ENCODE measurements around the gene ZNF630. TPM values are rescaled to one million over a fixed set of nuclear protein-coding genes. Genes with fewer than 3 reads are reported as not detected.

The ZNF630 gene
- polyA plus RNA-seq, 1 donor (not counting 4 experiments of a cell fraction or from before 2014, with no cell fraction given): 0.55 TPM

DNA sequence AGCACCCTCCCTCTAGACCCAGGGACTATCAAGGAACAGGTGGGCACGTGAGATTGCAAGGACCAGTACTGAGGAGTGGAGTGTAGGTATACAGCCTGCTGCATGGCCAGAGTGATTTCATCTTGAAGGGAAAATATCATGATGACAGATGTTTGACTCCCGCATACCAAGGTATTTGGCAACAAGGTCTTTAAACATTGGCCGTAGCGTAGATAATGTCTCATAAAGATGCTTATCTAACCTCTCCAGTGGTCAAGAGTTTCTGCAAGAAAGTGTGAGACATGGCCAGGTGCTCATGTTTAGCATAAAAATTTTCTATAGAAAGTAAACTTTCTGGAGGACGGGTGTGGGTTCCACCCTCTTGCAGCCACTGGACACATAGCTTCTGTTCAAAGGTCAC lies 18.7 kb upstream of the ZNF630 start:
- TF ChIP-seq CTCF (optimal IDR thresholded peaks at IDR 0.05 in 1 of 3, IDR thresholded peaks at IDR 0.05 in 1 of 3, conservative IDR thresholded peaks at IDR 0.05 in 1 of 3; ENCODE audit: extremely low read depth in 1 of 3, insufficient read depth in 2 of 3, low read length in 3 of 3) (no peak), EZH2 (IDR thresholded peaks at IDR 0.05; ENCODE audit: low read length) (no peak)

DNA sequence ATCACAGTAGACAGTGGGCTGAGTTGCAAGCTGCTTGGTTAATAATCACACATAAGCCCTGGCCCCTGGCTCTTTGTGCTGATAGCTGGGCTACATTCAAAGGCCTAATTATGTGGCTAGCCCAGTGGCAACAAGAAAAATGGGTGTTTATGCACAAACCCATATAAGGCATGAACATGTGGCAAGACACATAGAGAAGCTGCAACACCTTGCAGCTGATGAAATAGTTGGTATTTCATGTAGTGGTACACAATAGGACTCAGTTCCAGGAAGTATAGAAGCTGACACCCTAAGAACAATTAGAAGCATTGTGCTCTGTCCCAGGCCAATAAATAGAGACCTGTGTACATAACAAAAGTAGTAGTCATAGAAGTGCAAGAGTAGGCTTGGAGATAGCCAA lies 14.6 kb upstream of the ZNF630 start:
- Histone ChIP-seq H3K4me3 (ENCODE audit: control insufficient read depth in 2 of 3, extremely low read depth in 1 of 3, insufficient read depth in 2 of 3, low read depth in 1 of 3, low read length in 3 of 3) (no peak overlapping the region), H4K20me1 (ENCODE audit: control insufficient read depth, extremely low read depth, insufficient read depth, low read length) (no peaks in the 10 kb centered on the region), H3K9me1 (ENCODE audit: control insufficient read depth, extremely low read depth, insufficient read depth, low read length) (no peaks in the 10 kb centered on the region), H3K9me3 (ENCODE audit: control insufficient read depth, low read depth, low read length) (no peaks in the 10 kb centered on the region), H3K79me2 (ENCODE audit: control insufficient read depth, insufficient read depth, low read length) (no peaks in the 10 kb centered on the region), H3K27me3 (ENCODE audit: control insufficient read depth, extremely low read depth, insufficient read depth, low read length) (no peaks in the 10 kb centered on the region), H3K36me3 (ENCODE audit: control insufficient read depth in 2 of 2, extremely low read depth in 1 of 2, insufficient read depth in 2 of 2, low read length in 2 of 2) (no peaks in the 10 kb centered on the region), H3K9ac (ENCODE audit: control insufficient read depth, extremely low read depth, insufficient read depth, low read length) (no peak overlapping the region), H3K27ac (ENCODE audit: control insufficient read depth, insufficient read depth, low read length) (no peak overlapping the region), H2AFZ (ENCODE audit: control insufficient read depth, low read length) (no peak overlapping the region), H3K4me2 (ENCODE audit: control insufficient read depth, extremely low read depth, insufficient read depth, low read depth, low read length) (no peak overlapping the region), H3K4me1 (ENCODE audit: control insufficient read depth, extremely low read depth, insufficient read depth, low read length) (peaks cover 2% of the 10 kb centered on the region)
- dilution Hi-C loops (cut with MboI; ENCODE audit: extremely low pct_ligation_motif_present, low sequenced_read_pairs): no loop called here
- no peak for DNase-seq (ENCODE audit: low read depth, low spot score)
- TF ChIP-seq EZH2 (IDR thresholded peaks at IDR 0.05; ENCODE audit: low read length) (no peak), CTCF (optimal IDR thresholded peaks at IDR 0.05 in 1 of 3, IDR thresholded peaks at IDR 0.05 in 1 of 3, conservative IDR thresholded peaks at IDR 0.05 in 1 of 3; ENCODE audit: extremely low read depth in 1 of 3, insufficient read depth in 2 of 3, low read length in 3 of 3) (no peak)
- no peak for FAIRE-seq

More for the DNA sequence above, 18.7 kb upstream of the ZNF630 start:
- Histone ChIP-seq H3K79me2 (ENCODE audit: control insufficient read depth, insufficient read depth, low read length) (no peaks in the 10 kb centered on the region), H3K9ac (ENCODE audit: control insufficient read depth, extremely low read depth, insufficient read depth, low read length) (no peak overlapping the region), H2AFZ (ENCODE audit: control insufficient read depth, low read length) (no peak overlapping the region), H3K4me1 (ENCODE audit: control insufficient read depth, extremely low read depth, insufficient read depth, low read length) (peaks cover 2% of the 10 kb centered on the region), H4K20me1 (ENCODE audit: control insufficient read depth, extremely low read depth, insufficient read depth, low read length) (no peaks in the 10 kb centered on the region), H3K27me3 (ENCODE audit: control insufficient read depth, extremely low read depth, insufficient read depth, low read length) (no peaks in the 10 kb centered on the region), H3K4me3 (ENCODE audit: control insufficient read depth in 2 of 3, extremely low read depth in 1 of 3, insufficient read depth in 2 of 3, low read depth in 1 of 3, low read length in 3 of 3) (no peak overlapping the region), H3K9me1 (ENCODE audit: control insufficient read depth, extremely low read depth, insufficient read depth, low read length) (no peaks in the 10 kb centered on the region), H3K36me3 (ENCODE audit: control insufficient read depth in 2 of 2, extremely low read depth in 1 of 2, insufficient read depth in 2 of 2, low read length in 2 of 2) (no peaks in the 10 kb centered on the region), H3K9me3 (ENCODE audit: control insufficient read depth, low read depth, low read length) (no peaks in the 10 kb centered on the region), H3K4me2 (ENCODE audit: control insufficient read depth, extremely low read depth, insufficient read depth, low read depth, low read length) (no peak overlapping the region), H3K27ac (ENCODE audit: control insufficient read depth, insufficient read depth, low read length) (no peak overlapping the region)
- DNase-seq (ENCODE audit: low read depth, low spot score) (no peak), FAIRE-seq (no peak)
- dilution Hi-C loops (cut with MboI; ENCODE audit: extremely low pct_ligation_motif_present, low sequenced_read_pairs): no loop called here
